Measurements from ENCODE around the gene CNOT2.

The CNOT2 gene

DNA sequence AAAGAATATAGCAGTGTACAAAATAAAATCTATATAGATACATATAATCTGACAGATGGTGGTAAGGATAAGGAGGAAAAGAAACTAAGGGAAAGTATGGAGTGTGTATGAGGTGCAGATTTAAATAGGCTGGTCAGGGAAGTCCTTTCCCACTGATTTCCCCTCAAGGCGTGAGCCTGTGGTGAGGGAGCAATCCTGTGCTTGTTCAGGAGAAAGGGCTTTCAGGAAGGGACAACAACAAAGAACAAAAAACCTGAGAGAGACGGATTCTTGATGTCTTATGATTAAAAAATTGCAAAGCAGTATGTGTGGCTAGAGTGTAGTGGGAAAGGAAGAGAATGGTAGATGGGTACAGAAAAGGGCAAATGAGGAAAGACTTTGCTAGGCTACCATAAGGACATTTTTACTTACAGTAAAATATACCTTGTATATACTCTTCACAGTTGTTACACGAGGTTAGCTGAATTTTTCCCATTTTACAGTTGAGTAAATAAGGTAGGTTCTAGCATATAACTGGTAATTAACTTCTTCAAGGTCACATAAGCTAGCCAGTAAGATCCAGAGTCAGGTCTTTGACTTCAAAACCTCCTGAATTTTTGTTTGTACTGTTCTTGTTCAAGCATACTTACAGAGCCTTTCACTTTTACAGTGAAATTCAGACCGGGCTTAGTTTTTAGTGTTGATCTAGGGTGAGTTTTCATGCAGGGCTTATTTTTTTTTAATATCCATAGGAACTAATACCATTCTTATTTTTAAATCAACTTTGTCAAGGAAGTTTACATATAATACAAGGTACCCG lies 15.6 kb downstream of the CNOT2 start:
- DNase-seq (ENCODE audit: low read depth): no peak
- TF ChIP-seq, protein P1, sequence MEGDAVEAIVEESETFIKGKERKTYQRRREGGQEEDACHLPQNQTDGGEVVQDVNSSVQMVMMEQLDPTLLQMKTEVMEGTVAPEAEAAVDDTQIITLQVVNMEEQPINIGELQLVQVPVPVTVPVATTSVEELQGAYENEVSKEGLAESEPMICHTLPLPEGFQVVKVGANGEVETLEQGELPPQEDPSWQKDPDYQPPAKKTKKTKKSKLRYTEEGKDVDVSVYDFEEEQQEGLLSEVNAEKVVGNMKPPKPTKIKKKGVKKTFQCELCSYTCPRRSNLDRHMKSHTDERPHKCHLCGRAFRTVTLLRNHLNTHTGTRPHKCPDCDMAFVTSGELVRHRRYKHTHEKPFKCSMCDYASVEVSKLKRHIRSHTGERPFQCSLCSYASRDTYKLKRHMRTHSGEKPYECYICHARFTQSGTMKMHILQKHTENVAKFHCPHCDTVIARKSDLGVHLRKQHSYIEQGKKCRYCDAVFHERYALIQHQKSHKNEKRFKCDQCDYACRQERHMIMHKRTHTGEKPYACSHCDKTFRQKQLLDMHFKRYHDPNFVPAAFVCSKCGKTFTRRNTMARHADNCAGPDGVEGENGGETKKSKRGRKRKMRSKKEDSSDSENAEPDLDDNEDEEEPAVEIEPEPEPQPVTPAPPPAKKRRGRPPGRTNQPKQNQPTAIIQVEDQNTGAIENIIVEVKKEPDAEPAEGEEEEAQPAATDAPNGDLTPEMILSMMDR (IDR thresholded peaks at IDR 0.05; ENCODE audit: control insufficient read depth, extremely low read depth, insufficient read depth): no peak
- H3K4me3 ChIP-seq (ENCODE audit: low read depth, low read length): no peak overlapping the region

DNA sequence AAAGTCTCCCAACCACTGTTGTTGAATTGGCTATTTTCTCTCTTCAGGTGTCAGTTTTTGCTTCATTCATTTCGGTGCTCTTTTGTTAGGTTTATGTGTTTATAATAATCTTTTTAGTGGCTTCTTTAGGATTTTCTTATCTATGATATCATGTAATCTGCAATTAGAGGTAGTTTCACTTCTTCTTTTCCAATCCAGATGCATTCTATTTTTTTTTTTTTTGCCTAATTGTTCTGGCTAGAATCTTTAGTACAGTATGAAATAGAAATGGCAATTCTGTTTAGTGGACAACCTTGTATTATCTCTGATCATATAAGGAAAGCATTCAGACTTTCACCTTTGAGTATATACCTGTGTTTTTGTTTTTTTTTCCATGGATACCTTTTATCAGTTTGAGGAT lies 17.4 kb downstream of the CNOT2 start:
- H3K4me3 ChIP-seq (ENCODE audit: low read depth, low read length): no peak overlapping the region
- TF ChIP-seq, protein P1 (IDR thresholded peaks at IDR 0.05; ENCODE audit: control insufficient read depth, extremely low read depth, insufficient read depth): no peak
- no peak for DNase-seq (ENCODE audit: low read depth)

DNA sequence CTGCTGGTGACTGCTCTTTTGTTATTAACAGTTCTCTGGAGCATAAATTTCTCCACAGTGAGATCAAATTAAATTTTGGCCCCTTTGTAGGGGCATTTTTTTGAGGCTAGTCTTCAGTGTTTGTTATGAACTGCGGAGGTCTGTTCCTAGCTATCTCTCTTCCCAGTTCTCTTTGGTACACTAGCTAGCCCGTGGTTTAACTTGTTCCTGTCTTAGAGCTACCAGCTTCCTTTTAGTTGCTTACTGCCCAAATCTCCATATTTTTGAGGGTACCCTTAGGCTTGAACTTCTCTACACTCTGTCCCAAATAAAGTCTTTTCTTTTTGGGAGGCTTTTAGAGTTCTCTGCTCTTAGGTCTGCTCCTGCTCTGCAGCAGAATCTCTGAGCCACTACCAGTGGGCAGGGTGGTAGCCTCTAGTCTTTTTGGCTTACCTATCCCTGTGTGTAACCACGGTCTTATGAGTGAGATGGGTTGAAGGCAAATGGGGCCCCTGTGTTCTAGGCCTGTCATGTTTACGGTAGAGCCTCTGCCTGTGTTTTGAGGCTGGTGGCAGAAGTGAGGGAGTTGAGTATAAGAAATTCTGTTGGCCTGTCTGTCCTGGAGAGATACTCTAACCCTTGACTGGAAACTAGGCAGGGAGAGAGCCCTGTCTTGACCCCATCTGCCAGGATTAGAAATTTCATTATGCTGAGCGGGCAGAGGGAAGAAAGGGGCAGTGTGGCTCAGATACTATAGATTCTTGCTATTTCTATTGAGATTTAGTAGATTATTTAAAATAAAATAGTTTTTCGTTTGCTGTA lies 21.0 kb downstream of the CNOT2 start:
- no peak overlapping the region for H3K4me3 ChIP-seq (ENCODE audit: low read depth, low read length)
- TF ChIP-seq, protein P1 (IDR thresholded peaks at IDR 0.05; ENCODE audit: control insufficient read depth, extremely low read depth, insufficient read depth): no peak
- no peak for DNase-seq (ENCODE audit: low read depth)

DNA sequence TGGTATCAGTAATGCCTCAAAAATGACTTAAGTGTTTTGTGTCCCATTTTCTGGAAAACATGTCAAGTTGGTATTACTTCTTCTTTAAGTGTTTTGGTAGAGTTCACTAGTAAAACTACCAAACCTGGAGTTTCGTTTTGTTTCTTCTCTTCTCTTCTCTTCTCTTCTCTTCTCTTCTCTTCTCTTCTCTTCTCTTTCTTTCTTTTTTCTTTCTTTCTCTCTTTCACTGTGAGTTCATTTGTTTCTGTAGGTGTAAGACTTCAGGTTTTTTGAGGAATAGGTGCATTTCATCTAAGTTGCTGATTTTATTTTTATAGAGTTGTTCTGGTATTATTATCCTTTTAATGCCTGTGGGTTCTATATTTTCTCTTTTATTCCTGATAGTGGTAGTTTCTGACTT lies 21.9 kb downstream of the CNOT2 start:
- TF ChIP-seq, protein P1 (IDR thresholded peaks at IDR 0.05; ENCODE audit: control insufficient read depth, extremely low read depth, insufficient read depth): no peak
- no peak for DNase-seq (ENCODE audit: low read depth)
- H3K4me3 ChIP-seq (ENCODE audit: low read depth, low read length): no peak overlapping the region

DNA sequence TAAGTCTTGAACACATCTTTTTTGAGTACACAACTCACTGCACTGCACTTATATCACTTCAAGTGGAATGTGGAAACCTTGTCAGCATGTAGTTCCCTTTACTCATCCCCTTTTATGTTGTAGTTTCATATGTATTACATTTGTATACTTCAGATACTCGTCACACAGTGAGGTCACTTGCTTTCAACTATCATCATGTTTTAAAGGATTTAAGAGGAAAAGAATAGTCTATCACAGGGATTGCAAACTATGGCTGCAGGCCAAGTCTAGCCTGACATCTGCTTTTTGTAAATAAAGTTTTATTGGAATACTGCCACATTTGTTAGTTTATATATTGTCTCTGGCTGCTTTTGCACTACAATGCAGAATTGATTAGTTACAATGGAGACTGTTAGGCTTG lies 24.3 kb downstream of the CNOT2 start:
- DNase-seq (ENCODE audit: low read depth): no peak
- TF ChIP-seq, protein P1 (IDR thresholded peaks at IDR 0.05; ENCODE audit: control insufficient read depth, extremely low read depth, insufficient read depth): no peak
- no peak overlapping the region for H3K4me3 ChIP-seq (ENCODE audit: low read depth, low read length)

DNA sequence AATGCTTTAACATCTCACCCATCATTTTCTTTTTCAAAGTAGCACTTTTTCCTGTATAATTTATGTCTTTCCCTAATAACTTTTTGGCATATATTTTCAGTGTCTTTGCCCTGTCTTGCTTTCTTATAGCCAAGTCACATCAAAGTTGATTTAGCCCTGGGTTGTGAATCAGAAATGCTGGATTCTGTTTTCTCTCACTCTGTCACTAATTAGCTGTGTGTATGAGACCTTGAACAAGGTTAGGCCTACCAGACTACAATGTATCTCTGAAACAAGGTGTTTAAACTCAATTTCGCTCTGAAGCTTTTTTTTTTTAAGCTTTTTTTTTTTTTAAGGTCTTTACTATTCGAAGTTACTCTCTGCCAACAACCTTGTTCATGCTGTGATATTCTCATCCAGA lies 25.7 kb downstream of the CNOT2 start:
- TF ChIP-seq, protein P1 (IDR thresholded peaks at IDR 0.05; ENCODE audit: control insufficient read depth, extremely low read depth, insufficient read depth): no peak
- H3K4me3 ChIP-seq (ENCODE audit: low read depth, low read length): no peak overlapping the region
- no peak for DNase-seq (ENCODE audit: low read depth)
